ENCODE measurements around the gene AZIN2. TPM values are rescaled to one million over a fixed set of nuclear protein-coding genes. Genes with fewer than 3 reads are reported as not detected.

The AZIN2 gene
- total and polyA plus RNA-seq, 2 of the 8 experiments (the other 6 are each of a cell fraction or from before 2014, with no cell fraction given) = 0.22 to 0.91 TPM

- TF ChIP-seq HDAC2 (IDR thresholded peaks at IDR 0.05; ENCODE audit: borderline replicate concordance in 1 of 2, low read depth in 2 of 2, low read length in 2 of 2) (no peak), TAF1 (IDR thresholded peaks at IDR 0.05; ENCODE audit: low read depth, low read length) (no peak), TAF7 (optimal IDR thresholded peaks at IDR 0.05; ENCODE audit: borderline replicate concordance, low read depth, low read length) (no peak), GTF2F1 (IDR thresholded peaks at IDR 0.05; ENCODE audit: borderline replicate concordance, low read depth, low read length) (no peak), RFX5 (IDR thresholded peaks at IDR 0.05; ENCODE audit: borderline replicate concordance, low read depth, low read length) (no peak), BACH1 (IDR thresholded peaks at IDR 0.05; ENCODE audit: low read length) (no peak), TBP (IDR thresholded peaks at IDR 0.05; ENCODE audit: low read depth, low read length) (no peak), CREB1 (IDR thresholded peaks at IDR 0.05) (no peak), POLR2AphosphoS5 (IDR thresholded peaks at IDR 0.05; ENCODE audit: low read depth, low read length) (no peak)
These were observed 68.7 kb downstream of the AZIN2 start (continued) for GRCh38 chr1:33149453-33150190.

All from H1 (cell line).